ACC112 (cell line): ENCODE measurements around the gene ORC5.

Experiments used
- H2AFZ ChIP-seq: fragments of 200-600 bp; sonication (generic); one replicate; pipeline ENCODE4 v1.6.0; 2017; ENCODE audit warnings: antibody characterized with exemption, low read length; ENCODE audit not compliant: unreplicated experiment
- H3K27ac ChIP-seq: fragments of 200-600 bp; sonication (generic); 2 replicates; pipeline ENCODE4 v1.5.1; 2014; ENCODE audit warnings: low read depth, mild to moderate bottlenecking, antibody characterized with exemption, low read length, moderate library complexity
- H3K27me3 ChIP-seq: fragments of 200-600 bp; sonication (generic); 2 replicates; pipeline ENCODE4 v1.6.1; 2014; ENCODE audit warnings: mild to moderate bottlenecking, antibody characterized with exemption, low read length, moderate library complexity, mixed read lengths; ENCODE audit not compliant: insufficient read depth
- H3K36me3 ChIP-seq: fragments of 200-600 bp; sonication (generic); 2 replicates; pipeline ENCODE4 v1.6.1; 2016; ENCODE audit warnings: mild to moderate bottlenecking, antibody characterized with exemption, low read length, moderate library complexity, mixed read lengths; ENCODE audit not compliant: insufficient read depth
- H3K4me1 ChIP-seq: fragments of 200-600 bp; sonication (generic); one replicate; pipeline ENCODE4 v1.6.1; 2016; ENCODE audit warnings: low read length, mixed read lengths; ENCODE audit not compliant: insufficient read depth, unreplicated experiment, control insufficient read depth
- H3K4me3 ChIP-seq: fragments of 200-600 bp; sonication (generic); 2 replicates; pipeline ENCODE4 v1.5.1; 2014; ENCODE audit warnings: mild to moderate bottlenecking, low read depth, low read length
- H3K79me2 ChIP-seq: fragments of 200-600 bp; sonication (generic); one replicate; pipeline ENCODE4 v1.6.0; 2016; ENCODE audit warnings: low read length; ENCODE audit not compliant: control insufficient read depth, unreplicated experiment, insufficient read depth

ORC5 gene

DNA sequence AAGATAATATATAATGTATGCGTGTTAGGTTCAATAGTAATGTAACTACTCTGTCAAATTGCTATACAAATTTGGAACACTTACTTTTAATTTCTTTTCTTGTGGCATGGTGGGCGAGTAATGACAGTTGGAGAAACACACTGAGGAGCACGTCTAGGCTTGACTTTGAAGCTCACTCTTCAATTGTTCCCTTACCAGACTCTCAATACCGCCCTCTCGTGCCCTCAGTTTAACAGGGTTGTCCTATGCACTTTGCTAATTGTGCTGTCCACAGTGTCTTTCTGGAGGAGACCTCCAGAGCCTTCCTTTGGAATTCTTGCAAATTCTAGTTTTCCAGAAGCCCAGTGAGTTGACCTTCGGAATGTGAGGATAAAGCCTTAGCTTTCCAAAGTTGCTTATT is 111.1 kb downstream of the ORC5 start:
- Histone ChIP-seq H3K27me3 (peaks cover 9% of the 10 kb centered on the region), H3K4me1 (no peaks in the 10 kb centered on the region), H3K36me3 (no peaks in the 10 kb centered on the region), H2AFZ (no peak overlapping the region), H3K79me2 (no peaks in the 10 kb centered on the region), H3K27ac (no peak overlapping the region), H3K4me3 (no peak overlapping the region)

GRCh38 chr7:104093127-104093526 is 114.7 kb downstream of the ORC5 start:
- H3K27me3 ChIP-seq = peaks cover 24% of the 10 kb centered on the region
- H3K4me3 ChIP-seq = no peak overlapping the region
- H3K27ac ChIP-seq = no peak overlapping the region
- no peaks in the 10 kb centered on the region for H3K79me2 ChIP-seq
- H3K4me1 ChIP-seq = no peaks in the 10 kb centered on the region
- no peak overlapping the region for H2AFZ ChIP-seq
- H3K36me3 ChIP-seq = no peaks in the 10 kb centered on the region

DNA sequence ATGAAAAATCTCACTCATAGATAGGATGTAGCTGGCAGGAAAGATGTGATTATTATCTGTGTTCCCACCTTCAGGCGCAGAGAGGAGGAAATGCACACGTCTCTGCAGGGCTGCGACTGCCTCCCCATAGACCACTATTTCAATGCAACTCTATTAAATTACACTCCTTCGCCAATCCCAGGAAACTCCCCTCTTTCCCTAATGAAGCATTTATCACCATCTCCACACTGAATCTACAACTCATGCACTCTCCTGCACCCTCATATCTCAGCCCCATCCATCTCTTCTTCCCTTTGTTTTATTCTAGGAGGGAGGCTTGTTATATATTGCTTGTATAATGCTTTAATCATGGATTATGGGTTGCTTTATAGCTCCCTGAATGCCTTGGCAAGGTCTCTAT is 116.6 kb downstream of the ORC5 start:
- Histone ChIP-seq H3K27ac (no peak overlapping the region), H3K36me3 (no peaks in the 10 kb centered on the region), H3K4me3 (no peak overlapping the region), H2AFZ (no peak overlapping the region), H3K27me3 (peaks cover 31% of the 10 kb centered on the region), H3K4me1 (no peaks in the 10 kb centered on the region), H3K79me2 (no peaks in the 10 kb centered on the region)

- Histone ChIP-seq H3K79me2 (no peaks in the 10 kb centered on the region), H3K4me3 (no peak overlapping the region), H3K36me3 (no peaks in the 10 kb centered on the region), H3K27me3 (peaks cover 29% of the 10 kb centered on the region), H2AFZ (no peak overlapping the region), H3K4me1 (no peaks in the 10 kb centered on the region), H3K27ac (no peak overlapping the region)
Observed at GRCh38 chr7:104089612-104090011, 118.2 kb downstream of the ORC5 start.

GRCh38 chr7:104089061-104089460 is 118.8 kb downstream of the ORC5 start:
- H3K36me3 ChIP-seq = no peaks in the 10 kb centered on the region
- H3K4me3 ChIP-seq = no peak overlapping the region
- H3K4me1 ChIP-seq = no peaks in the 10 kb centered on the region
- H2AFZ ChIP-seq = no peak overlapping the region
- no peak overlapping the region for H3K27ac ChIP-seq
- H3K27me3 ChIP-seq = peaks cover 29% of the 10 kb centered on the region
- no peaks in the 10 kb centered on the region for H3K79me2 ChIP-seq
